IPS DF 19.7 (cell line): ENCODE data around the gene AMBRA1.

Source experiments
- DNase-seq: peaks from one replicate; pipeline ENCODE4 v3.0.0-alpha.2; 2013; ENCODE audit warnings: low read depth, low spot score

Gene AMBRA1

GRCh38 chr11:46350695-46351094 lies 243.1 kb downstream of the AMBRA1 start:
- DNase-seq, result no peak

- DNase-seq, result no peak
Measured at GRCh38 chr11:46348566-46349401, 245.0 kb downstream of the AMBRA1 start.

- DNase-seq, result no peak
Measured at GRCh38 chr11:46347637-46348311, 246.0 kb downstream of the AMBRA1 start.

- no peak for DNase-seq
Measured at GRCh38 chr11:46346886-46347636, 246.8 kb downstream of the AMBRA1 start, which contains the start of gene DGKZ. Gene DGKZ (plus strand): TSS chr11:46347463. CDS start chr11:46347660, 197 bp downstream.
